ENCODE results near the gene ZNF683.

The ZNF683 gene

DNA sequence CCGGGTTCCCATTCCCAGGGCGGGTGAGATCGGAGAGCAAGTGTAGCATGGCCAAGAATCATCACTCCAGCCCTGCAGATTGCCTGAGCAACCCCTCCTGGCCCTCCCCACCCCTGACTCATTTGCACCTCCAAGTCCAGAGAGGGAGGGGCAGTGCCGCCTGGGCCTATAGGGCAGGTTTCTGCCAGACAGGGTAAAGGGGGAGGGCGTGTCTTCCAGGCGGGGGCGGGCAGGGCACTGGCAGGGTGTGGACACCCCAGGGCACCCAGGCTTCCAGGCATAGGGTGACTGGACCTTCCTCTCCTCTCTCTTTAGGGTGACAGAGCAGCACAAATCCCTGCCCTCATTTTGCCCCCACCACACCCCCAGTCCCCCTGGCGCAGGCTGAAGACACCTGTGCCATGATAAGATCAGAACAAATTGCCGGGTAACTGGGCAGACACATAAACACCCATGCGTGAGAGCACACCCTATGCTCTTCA lies 15.4 kb downstream of the ZNF683 start:
- no peak for DNase-seq

DNA sequence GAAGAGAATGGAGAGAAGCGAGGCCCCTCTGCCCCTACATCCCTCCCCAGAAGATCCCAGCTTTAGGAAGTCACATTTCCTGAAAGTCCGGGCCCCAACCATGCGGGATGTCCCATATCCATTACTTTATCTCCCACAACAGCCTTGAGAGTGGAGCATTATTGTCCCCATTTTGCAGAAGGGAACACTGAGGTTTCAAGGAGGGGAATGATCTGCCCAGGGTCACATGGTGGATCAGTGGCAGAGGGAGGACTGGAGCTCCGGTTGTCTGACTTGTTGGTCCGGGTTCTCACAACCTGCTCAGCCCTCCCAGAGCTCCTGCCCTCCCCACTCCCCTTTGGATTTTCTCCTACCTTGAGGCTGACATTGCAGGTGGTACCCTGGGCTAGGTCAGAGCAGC lies 16.4 kb downstream of the ZNF683 start:
- DNase-seq, result no peak

DNA sequence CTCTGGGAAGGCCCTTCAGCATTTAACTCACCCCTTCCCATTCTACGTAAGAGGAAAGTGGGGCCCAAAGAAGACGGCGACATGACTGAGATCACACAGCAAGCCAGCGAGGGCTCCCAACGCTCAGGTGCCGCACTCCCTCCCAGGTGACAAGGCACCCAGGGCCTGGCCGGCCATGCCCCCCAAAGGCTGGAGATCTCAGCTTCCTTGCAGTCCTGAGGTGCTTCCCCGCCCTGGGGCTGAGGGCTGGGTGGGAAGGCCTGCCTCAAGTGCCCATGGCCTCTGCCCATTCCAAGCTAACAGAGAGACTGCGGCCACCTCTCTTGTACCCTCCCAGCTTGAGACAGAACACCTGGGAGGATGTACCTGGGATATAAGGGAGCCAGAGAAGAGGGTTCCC lies 17.6 kb downstream of the ZNF683 start:
- no peak for DNase-seq

DNA sequence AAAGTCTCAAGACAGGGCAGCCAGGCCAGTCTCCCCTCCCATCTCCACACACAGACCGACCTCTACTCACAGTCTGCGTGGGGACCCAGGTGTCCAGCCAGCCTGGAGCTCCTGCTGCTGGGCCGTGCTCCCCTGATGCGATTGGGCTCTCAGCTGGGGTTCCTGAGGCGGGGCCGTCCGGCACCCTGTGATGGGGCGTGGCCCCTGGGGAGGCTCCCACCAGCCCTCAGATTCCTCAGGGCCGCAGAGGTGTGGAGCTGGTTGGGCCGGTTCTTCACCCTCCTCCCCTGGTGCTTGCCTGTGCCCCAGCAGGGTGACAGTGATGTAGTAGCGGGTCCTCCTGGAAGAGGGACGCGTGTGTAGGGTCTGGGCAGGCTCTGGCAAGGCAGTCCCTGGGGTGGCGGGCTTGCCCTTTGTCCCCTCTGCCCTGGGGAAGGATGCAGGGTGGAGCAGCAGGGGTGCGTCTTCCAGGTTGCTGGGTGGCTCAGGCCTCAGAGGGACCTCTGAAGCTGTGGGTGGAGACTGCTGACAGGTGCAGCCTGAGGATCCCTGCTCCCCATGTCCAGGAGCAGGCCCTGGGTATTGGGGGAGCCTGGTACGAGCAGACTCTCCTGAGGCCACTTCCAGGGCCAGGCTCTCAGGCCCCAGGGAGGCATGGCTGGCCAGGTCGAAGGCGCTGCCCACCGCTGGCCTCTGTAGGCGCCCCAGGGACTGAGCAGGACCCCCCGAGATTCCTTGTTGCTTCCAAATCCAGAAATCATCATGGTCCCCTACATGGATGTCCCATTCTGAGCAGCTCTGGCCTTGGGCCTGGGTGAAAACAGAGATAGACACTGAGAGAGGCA lies 18.4 kb downstream of the ZNF683 start, which contains the start of gene CRYBG2:
Gene CRYBG2, minus strand, starts transcription at position 155 of the 845 bp plus-strand sequence. CDS start 7,473 bp downstream, outside the sequence.
- DNase-seq, result no peak

DNA sequence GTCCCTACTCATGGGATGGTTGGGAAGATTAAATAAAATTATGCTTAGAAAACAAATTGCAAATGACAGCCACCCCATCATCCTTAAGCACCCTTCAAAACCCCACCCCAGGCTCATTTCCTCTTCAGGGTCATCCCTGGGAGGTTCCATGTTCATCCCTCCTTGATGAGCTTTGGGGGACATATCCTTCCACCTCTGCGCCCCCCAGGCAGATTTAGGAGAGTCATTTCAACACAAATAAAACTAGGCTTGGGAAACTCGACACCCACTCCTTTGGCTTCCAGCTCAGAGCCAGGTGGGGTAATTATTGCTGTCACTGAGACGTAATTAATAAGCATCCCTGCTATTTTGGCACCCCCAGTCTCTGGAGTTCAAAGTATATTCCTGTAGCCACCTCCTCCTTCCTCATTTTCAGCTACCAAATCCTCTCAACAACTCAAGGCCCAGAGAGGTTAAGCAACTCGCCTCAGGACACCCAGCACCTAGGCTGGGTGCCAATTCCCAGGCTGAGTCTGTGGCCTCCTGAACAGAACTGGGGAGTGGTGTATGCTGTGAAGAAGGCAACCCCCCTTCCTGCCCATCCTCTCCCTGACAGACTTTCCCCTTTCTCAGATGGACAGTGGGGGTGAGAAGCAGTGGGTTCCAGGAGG lies 19.2 kb downstream of the ZNF683 start:
- no peak for DNase-seq

- no peak for DNase-seq
Measured at GRCh38 chr1:26352338-26352679, 20.2 kb downstream of the ZNF683 start.

DNA sequence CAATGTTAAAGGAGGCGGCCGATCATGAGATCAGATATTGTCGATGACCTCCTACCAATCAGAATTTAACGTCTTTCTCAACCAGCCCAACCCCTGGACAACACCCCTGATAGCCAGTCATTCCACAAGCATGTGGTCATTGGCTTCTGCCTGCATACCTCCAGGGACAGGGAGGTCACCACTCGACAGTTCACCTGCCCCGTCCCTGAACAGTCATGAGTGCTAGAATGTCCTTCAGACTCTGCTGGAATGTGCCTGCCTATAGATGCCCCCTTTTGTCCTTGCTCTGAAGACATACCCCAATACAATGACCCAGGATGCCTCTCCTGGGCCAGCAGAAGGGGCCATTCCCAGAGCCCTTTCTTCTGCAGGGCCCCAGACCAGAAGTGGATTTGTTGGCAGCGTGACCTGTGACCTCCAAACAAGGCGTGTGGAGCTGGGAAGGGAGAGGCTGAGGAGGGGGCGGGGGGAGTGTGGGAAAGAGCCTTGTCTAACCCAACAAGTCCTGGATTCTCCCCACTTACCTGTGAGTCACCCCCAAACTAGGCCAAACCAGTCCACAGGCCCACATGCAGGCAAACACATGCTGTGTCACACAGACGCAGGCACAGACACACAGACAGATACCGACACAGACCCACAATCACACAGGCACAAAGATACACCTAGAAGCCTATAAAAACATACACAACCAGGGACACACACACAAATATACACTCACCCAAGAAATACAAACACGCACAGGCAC lies 20.8 kb downstream of the ZNF683 start:
- DNase-seq, result no peak

DNA sequence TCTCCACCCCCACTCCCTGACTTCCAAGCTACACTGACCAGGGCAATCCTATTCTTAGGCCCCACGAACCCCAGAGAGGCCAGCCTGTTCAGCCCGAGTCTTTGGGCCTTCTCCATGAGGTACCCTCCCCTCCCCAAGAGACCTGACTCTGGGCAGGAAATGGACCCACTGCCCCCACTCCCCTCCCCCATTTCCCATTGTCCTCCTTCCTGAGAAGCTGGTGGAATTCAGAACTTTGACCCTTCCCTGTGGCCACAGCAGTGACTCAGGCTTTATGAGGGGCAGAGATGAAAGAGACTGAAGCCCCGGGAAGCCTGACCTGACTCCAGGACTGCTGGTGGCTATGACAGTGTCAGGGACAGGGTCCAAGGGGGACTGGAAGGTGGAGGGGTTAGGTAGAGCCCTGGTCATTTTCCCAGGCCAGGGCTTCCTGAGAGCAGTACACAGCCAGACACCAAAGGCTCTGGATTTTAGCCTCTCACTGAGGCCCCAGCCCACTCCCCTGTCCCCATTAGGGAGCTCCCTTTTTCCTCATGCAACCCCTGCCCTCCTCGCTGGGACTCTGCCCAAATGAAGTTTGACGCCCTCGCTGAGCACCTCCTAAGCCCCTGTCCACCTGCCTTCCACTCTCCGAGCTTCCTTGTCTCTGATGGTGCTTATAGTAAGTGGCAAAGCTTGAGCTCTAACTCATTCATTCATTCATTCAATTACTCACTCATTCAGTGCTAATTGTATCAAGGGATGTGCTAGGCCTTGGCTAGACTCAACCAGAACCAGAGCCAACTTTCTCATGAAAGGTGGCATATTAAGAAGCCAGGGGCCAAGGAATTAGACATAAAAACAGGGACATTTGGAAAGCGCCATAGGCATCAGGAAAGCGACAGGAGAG lies 21.6 kb downstream of the ZNF683 start:
- no peak for DNase-seq

- DNase-seq, result no peak
Measured at GRCh38 chr1:26350343-26350700, 22.2 kb downstream of the ZNF683 start.

GRCh38 chr1:26349877-26350244 lies 22.7 kb downstream of the ZNF683 start:
- no peak for DNase-seq

DNA sequence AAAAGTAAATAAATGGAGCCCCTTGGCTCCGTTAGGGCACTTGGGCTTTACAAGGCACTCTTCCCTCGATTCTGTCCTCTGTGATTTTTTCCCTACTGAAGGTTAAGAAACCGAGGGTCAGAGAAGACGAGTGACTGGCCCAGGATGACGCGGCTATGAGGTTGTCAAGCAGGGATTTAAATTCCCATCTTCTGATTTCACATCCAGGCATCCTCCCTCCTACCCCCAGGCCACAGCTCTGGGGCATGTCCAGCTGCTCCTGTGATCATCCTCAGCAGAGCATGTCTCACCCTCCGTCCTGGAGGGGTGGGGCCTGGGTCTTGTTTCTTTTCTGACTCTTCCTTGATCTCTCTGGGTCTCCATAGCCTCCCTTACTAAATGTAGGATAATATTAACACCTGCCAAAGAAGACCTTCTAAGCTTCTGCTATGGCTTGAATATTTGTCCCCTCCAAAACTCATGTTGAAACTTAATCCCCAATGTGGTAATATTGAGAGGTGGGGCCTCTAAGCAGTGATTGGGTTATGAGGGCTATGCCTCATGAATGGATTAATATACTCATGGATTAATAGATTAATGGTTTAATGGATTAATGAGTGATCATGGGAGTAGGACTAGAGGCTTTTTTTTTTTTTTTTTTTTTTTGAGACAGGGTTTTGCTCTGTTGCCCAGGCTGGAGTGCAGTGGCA lies 23.2 kb downstream of the ZNF683 start:
- no peak for DNase-seq

- no peak for DNase-seq
Measured at GRCh38 chr1:26346274-26347033, 26.1 kb downstream of the ZNF683 start.

DNA sequence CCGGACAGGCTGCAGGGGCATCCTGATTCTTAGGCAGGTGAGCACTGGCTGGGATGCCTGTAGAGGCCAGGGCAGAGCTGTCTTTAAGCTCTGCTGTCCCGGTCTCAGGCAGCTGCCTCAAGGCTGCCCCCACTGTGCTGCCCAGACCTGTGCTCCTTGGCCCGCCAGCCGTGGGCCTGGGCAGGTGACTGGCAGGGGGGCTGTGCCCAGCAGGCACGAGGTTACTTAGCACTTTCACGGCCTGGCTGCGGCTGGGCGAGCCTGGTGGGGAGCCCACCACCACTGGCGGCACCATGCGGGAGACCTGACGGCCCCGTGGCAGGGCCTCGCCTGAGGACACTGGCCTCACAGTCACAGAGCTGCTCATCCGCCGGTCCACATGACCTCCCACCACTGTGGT lies 26.8 kb downstream of the ZNF683 start:
- no peak for DNase-seq

GRCh38 chr1:26344147-26344920 lies 28.2 kb downstream of the ZNF683 start:
- no peak for DNase-seq

- DNase-seq, result no peak
Measured at GRCh38 chr1:26340047-26340481, 32.5 kb downstream of the ZNF683 start.

DNA sequence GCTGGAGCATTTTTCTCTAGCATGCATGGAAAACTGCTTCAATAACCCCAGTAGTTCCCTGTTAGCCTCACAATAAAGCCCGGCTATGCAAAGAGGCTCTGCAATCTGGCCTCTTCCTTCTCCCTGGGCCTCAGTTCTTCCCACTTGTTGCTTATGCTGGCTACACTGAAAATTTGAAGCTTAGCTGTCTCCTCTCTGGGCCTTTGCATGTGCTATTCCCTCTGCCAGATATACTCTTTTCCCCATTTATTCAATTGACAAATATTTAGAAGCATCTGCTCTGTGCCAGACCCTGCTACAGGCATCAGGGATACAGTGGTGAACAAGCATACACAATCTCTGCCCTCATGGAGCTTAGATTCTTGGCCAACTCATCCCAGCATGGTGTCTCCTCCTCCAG lies 33.9 kb downstream of the ZNF683 start:
- DNase-seq, result no peak

DNA sequence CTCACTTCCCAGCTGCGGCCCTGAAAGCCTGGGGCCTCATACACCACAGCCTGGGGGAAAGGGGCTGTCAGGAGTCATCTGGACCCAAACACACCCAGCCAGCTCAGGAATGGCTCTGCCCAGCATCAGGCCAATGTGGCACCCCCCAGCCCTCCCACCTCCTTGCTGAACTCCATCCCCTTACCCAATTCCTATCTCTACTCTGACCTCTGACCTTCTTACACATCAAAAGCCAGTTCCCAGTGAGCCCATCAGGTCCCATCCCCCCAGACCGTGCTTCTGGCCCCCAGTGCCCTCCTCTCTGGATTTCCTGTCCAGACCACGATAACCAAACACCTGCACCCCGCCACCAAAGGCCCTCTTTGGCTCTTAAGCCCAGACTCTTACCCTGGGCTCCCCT lies 34.9 kb downstream of the ZNF683 start:
- DNase-seq, result no peak

DNA sequence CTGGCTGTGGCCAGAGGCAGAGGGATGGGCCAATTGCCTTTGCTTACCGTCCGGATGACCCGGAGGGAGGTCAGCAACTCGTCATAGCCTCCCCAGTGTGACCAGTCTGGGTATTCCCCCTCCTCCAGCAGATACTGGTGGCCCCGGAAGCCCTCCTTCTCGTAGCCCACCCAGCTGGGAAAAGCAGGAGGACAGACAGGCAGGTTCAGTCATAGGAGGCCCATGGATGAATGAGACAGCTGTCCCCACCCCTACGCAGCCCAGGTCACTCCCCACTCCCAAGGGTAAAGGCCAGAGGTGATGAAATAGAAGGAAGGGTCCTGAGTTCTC lies 35.4 kb downstream of the ZNF683 start:
- DNase-seq, result no peak

DNA sequence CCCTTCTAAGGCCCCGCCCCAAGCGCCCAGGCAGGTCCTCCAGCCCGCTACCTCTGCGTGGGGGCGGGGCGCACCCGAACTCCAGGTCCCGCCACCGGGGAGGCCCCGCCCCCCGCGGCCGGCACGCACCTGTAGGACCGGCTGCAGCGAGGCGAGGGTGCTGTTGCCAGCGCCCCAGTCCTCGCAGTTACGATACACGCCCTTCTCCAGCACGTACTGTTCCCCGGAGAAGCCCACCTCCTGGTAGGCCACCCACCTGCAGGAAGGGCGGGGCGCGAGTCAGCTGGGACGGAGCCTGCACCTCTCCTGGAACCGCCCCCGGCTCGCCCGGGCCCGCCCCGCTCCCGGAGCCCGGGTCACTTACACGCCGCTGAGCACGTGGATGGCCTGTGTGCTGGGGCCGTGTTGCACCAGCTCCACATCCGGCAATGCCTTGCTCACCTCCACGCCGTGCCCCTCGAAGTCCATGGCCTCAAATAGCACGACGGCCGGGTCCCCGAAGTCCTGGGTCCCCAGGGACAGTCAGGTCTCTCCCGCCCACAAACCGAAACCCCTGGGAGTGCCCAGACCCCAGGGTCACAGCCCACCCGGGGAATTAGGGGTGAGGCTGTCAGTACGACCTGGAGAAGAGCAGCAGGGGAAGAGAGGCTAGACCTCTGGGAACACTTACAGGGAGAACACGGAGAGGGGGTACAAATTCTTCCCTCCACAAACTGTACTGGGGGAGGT lies 35.9 kb downstream of the ZNF683 start:
- peak in 1 of 2 donors; percentile 15 for DNase-seq

Measured in inflammatory macrophage treated with lipopolysaccharide for 1 hour (primary cell).